HepG2 (cell line): ENCODE results near the gene C20orf96. TPM values are rescaled to one million over a fixed set of nuclear protein-coding genes. Genes with fewer than 3 reads are reported as not detected.

Experiments
- ARID2 ChIP-seq: sonication (generic); formaldehyde crosslinking; IDR thresholded peaks from 2 replicates; pipeline ENCODE4 v1.8.1; 2022; ENCODE audit warnings: mild to moderate bottlenecking, missing genetic modification reagents, borderline replicate concordance
- BRD4 ChIP-seq: sonication (generic); formaldehyde crosslinking; IDR thresholded peaks from 2 replicates; pipeline ENCODE4 v1.4.0; 2020; ENCODE audit warnings: missing genetic modification reagents
- CHCHD3 ChIP-seq: sonication (generic); formaldehyde crosslinking; IDR thresholded peaks from 2 replicates; pipeline ENCODE4 v1.8.0; 2022; ENCODE audit warnings: mild to moderate bottlenecking, missing genetic modification reagents, moderate library complexity
- KLF13 ChIP-seq: sonication (generic); formaldehyde crosslinking; IDR thresholded peaks from 2 replicates; pipeline ENCODE4 v1.4.0; 2020; ENCODE audit warnings: mild to moderate bottlenecking, missing genetic modification reagents
- MAFK ChIP-seq, 2 experiments: IDR thresholded peaks in 1 of 2; conservative IDR thresholded peaks in 1 of 2; 2 replicates each; pipeline ENCODE4 v1.6.1; 2011; ENCODE audit warnings: improper control_type of control experiment in 2 of 2, low read length in 2 of 2
- MBNL3 ChIP-seq: fragments of 250-450 bp; sonication (Bioruptor Pico); conservative IDR thresholded peaks from 2 replicates; pipeline ENCODE4 v1.8.0; 2022; ENCODE audit warnings: mild to moderate bottlenecking, inconsistent platforms
- RBFOX2 ChIP-seq: fragments of 200-400 bp; formaldehyde crosslinking; IDR thresholded peaks from 2 replicates; pipeline ENCODE4 v1.6.1; 2017; ENCODE audit warnings: low read depth, mild to moderate bottlenecking, low read length
- RFXANK ChIP-seq: IDR thresholded peaks from 2 replicates; pipeline ENCODE4 v1.6.1; 2016
- SMARCC2 ChIP-seq: fragments of 450-650 bp; IDR thresholded peaks from 2 replicates; pipeline ENCODE4 v1.6.1; 2017; ENCODE audit warnings: antibody characterized with exemption, mild to moderate bottlenecking
- SSRP1 ChIP-seq: IDR thresholded peaks from 2 replicates; pipeline ENCODE4 v1.6.1; 2016; ENCODE audit warnings: control low read depth
- ZFYVE20 ChIP-seq: sonication (generic); formaldehyde crosslinking; IDR thresholded peaks from 2 replicates; pipeline ENCODE4 v1.8.0; 2023; ENCODE audit warnings: low read depth, mild to moderate bottlenecking, moderate library complexity, missing genetic modification reagents, borderline replicate concordance
- ZMYM2 ChIP-seq: sonication (generic); formaldehyde crosslinking; IDR thresholded peaks from 2 replicates; pipeline ENCODE4 v1.8.0; 2022; ENCODE audit warnings: mild to moderate bottlenecking, missing genetic modification reagents
- ZNF136 ChIP-seq: sonication (generic); formaldehyde crosslinking; IDR thresholded peaks from 2 replicates; pipeline ENCODE4 v1.8.1; 2022; ENCODE audit warnings: low read depth, mild to moderate bottlenecking, moderate library complexity, missing genetic modification reagents
- ZNF292 ChIP-seq: sonication (generic); formaldehyde crosslinking; IDR thresholded peaks from 2 replicates; pipeline ENCODE4 v1.8.1; 2022; ENCODE audit warnings: mild to moderate bottlenecking, low read depth, missing genetic modification reagents, borderline replicate concordance
- ZNF354B ChIP-seq: sonication (generic); formaldehyde crosslinking; IDR thresholded peaks from 2 replicates; pipeline ENCODE4 v1.8.0; 2022; ENCODE audit warnings: mild to moderate bottlenecking, missing genetic modification reagents
- polyA plus RNA-seq, 8 experiments: library from polyadenylated mRNA; depleted of rRNA in 3 of 8; stranded (reverse) in 7 of 8; unstranded in 1 of 8; fragments of >200 nt; fragmentation: Illumina TruSeq in 4 of 8; extraction: Trizol in 4 of 8; gene quantifications; 2 replicates each; pipeline versions ENCODE4 v1.2.1 to v1.2.3, GENCODE V29; 2011 to 2016; ENCODE audit warnings: low read depth in 4 of 8, missing spikeins in 1 of 8, mixed read lengths in 1 of 8; ENCODE audit not compliant: insufficient read depth in 1 of 8
- total RNA-seq, 5 experiments: library from RNA; depleted of rRNA; stranded (reverse); fragments of >200 nt; fragmentation: Illumina TruSeq; extraction: Trizol; gene quantifications; 2 replicates each; pipeline ENCODE4 v1.2.3, GENCODE V29; 2016; ENCODE audit warnings: low read depth in 1 of 5
- TF ChIP-seq, protein P1 (sequence below): sonication (generic); formaldehyde crosslinking; IDR thresholded peaks from 2 replicates; pipeline ENCODE4 v1.5.0; 2020; ENCODE audit warnings: missing genetic modification reagents
- TF ChIP-seq, protein P2 (sequence below): sonication (generic); formaldehyde crosslinking; IDR thresholded peaks from 2 replicates; pipeline ENCODE4 v1.4.0; 2020; ENCODE audit warnings: missing genetic modification reagents
- TF ChIP-seq, protein P3 (sequence below): sonication (generic); formaldehyde crosslinking; IDR thresholded peaks from 2 replicates; pipeline ENCODE4 v1.9.0; 2021; ENCODE audit warnings: missing genetic modification reagents, borderline replicate concordance
- TF ChIP-seq, protein P4 (sequence below): sonication (generic); formaldehyde crosslinking; IDR thresholded peaks from 2 replicates; pipeline ENCODE4 v1.8.0; 2022; ENCODE audit warnings: mild to moderate bottlenecking, missing genetic modification reagents, moderate library complexity

The C20orf96 gene
- total and polyA plus RNA-seq, 2 of the 13 experiments (the other 11 are each of a cell fraction or from before 2014, with no cell fraction given): 3.8 to 20.6 TPM

DNA sequence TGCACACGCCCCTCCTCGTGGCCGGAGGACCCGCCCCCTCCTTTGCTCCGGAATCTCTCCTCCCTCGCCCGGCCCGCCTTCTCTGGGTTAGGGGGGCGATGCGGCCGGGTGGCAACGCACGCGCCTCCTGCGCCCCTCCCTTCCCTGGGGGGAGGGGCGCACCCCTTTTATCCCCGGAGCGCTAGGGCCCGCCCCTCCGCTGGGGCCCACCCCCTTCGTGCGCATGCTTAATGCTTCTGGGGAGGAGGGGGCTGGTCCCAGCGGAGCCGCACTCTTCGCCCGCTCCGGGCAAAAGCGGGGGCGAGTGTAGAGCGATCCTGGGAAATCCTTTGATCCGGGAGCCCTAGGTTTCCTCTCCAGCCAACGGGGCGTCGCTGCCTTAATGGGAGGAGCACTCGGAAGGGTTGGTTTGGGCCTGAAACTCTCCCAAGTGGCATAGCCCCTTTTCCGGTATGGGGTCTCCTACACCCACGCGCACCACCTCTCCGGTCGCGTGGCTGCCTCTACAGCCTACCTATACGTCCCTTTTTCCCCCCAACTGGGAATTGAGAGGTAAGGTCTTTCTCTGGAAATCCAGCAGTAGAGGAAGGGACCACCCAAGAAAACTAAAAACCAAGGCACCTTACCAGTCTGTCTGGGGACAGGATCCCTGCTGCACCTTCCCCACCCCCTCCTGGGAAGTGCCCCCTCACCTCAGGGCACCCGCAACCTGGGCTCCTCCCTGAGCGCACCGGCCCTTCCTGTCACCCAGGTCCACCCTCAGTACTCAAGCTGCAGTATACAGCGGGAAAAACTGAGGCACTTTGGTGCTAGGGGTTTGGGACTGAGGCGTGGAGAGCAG, 36.9 kb upstream of the C20orf96 start (continued):
- TF ChIP-seq, protein P1, sequence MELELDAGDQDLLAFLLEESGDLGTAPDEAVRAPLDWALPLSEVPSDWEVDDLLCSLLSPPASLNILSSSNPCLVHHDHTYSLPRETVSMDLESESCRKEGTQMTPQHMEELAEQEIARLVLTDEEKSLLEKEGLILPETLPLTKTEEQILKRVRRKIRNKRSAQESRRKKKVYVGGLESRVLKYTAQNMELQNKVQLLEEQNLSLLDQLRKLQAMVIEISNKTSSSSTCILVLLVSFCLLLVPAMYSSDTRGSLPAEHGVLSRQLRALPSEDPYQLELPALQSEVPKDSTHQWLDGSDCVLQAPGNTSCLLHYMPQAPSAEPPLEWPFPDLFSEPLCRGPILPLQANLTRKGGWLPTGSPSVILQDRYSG: no peak
- peak; percentile 41; the same call in 1 of the 2 replicates for TF ChIP-seq SSRP1 (CRISPR knock-in tag)
- TF ChIP-seq ZNF292 (CRISPR knock-in tag): no peak; the same call in 1 of the 2 replicates
- no peak for TF ChIP-seq MBNL3 (CRISPR knock-in tag)
- TF ChIP-seq RBFOX2: peak; percentile 90
- TF ChIP-seq ZMYM2 (CRISPR knock-in tag): no peak
- peak; percentile 96 for TF ChIP-seq RFXANK (CRISPR knock-in tag)
- no peak for TF ChIP-seq KLF13 (CRISPR knock-in tag)
- no peak for TF ChIP-seq ZFYVE20 (CRISPR knock-in tag)
- TF ChIP-seq, protein P2, sequence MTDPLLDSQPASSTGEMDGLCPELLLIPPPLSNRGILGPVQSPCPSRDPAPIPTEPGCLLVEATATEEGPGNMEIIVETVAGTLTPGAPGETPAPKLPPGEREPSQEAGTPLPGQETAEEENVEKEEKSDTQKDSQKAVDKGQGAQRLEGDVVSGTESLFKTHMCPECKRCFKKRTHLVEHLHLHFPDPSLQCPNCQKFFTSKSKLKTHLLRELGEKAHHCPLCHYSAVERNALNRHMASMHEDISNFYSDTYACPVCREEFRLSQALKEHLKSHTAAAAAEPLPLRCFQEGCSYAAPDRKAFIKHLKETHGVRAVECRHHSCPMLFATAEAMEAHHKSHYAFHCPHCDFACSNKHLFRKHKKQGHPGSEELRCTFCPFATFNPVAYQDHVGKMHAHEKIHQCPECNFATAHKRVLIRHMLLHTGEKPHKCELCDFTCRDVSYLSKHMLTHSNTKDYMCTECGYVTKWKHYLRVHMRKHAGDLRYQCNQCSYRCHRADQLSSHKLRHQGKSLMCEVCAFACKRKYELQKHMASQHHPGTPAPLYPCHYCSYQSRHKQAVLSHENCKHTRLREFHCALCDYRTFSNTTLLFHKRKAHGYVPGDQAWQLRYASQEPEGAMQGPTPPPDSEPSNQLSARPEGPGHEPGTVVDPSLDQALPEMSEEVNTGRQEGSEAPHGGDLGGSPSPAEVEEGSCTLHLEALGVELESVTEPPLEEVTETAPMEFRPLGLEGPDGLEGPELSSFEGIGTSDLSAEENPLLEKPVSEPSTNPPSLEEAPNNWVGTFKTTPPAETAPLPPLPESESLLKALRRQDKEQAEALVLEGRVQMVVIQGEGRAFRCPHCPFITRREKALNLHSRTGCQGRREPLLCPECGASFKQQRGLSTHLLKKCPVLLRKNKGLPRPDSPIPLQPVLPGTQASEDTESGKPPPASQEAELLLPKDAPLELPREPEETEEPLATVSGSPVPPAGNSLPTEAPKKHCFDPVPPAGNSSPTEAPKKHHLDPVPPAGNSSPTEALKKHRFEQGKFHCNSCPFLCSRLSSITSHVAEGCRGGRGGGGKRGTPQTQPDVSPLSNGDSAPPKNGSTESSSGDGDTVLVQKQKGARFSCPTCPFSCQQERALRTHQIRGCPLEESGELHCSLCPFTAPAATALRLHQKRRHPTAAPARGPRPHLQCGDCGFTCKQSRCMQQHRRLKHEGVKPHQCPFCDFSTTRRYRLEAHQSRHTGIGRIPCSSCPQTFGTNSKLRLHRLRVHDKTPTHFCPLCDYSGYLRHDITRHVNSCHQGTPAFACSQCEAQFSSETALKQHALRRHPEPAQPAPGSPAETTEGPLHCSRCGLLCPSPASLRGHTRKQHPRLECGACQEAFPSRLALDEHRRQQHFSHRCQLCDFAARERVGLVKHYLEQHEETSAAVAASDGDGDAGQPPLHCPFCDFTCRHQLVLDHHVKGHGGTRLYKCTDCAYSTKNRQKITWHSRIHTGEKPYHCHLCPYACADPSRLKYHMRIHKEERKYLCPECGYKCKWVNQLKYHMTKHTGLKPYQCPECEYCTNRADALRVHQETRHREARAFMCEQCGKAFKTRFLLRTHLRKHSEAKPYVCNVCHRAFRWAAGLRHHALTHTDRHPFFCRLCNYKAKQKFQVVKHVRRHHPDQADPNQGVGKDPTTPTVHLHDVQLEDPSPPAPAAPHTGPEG (CRISPR knock-in tag): peak; percentile 35; the same call in 1 of the 2 replicates
- no peak for TF ChIP-seq MAFK (conservative IDR thresholded peaks at IDR 0.05 in 1 of 2, IDR thresholded peaks at IDR 0.05 in 1 of 2; ENCODE audit: low read length in 2 of 2)
- no peak for TF ChIP-seq ARID2 (CRISPR knock-in tag)
- no peak for TF ChIP-seq ZNF136 (CRISPR knock-in tag)
- no peak for TF ChIP-seq ZNF354B (CRISPR knock-in tag)
- TF ChIP-seq SMARCC2: no peak
- TF ChIP-seq BRD4 (CRISPR knock-in tag): no peak
- TF ChIP-seq, protein P3, sequence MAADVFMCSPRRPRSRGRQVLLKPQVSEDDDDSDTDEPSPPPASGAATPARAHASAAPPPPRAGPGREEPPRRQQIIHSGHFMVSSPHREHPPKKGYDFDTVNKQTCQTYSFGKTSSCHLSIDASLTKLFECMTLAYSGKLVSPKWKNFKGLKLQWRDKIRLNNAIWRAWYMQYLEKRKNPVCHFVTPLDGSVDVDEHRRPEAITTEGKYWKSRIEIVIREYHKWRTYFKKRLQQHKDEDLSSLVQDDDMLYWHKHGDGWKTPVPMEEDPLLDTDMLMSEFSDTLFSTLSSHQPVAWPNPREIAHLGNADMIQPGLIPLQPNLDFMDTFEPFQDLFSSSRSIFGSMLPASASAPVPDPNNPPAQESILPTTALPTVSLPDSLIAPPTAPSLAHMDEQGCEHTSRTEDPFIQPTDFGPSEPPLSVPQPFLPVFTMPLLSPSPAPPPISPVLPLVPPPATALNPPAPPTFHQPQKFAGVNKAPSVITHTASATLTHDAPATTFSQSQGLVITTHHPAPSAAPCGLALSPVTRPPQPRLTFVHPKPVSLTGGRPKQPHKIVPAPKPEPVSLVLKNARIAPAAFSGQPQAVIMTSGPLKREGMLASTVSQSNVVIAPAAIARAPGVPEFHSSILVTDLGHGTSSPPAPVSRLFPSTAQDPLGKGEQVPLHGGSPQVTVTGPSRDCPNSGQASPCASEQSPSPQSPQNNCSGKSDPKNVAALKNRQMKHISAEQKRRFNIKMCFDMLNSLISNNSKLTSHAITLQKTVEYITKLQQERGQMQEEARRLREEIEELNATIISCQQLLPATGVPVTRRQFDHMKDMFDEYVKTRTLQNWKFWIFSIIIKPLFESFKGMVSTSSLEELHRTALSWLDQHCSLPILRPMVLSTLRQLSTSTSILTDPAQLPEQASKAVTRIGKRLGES (CRISPR knock-in tag): no peak
- 0 out of 2 replicates have a peak, but pooled peaks have one; percentile 69 for TF ChIP-seq CHCHD3
- TF ChIP-seq, protein P4, sequence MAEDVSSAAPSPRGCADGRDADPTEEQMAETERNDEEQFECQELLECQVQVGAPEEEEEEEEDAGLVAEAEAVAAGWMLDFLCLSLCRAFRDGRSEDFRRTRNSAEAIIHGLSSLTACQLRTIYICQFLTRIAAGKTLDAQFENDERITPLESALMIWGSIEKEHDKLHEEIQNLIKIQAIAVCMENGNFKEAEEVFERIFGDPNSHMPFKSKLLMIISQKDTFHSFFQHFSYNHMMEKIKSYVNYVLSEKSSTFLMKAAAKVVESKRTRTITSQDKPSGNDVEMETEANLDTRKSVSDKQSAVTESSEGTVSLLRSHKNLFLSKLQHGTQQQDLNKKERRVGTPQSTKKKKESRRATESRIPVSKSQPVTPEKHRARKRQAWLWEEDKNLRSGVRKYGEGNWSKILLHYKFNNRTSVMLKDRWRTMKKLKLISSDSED (CRISPR knock-in tag): no peak
